Neural progenitor cell (in vitro differentiated cells): ENCODE data around the gene SPRY1. TPM values are rescaled to one million over a fixed set of nuclear protein-coding genes. Genes with fewer than 3 reads are reported as not detected.

Source experiments
- DNase-seq: peaks from one replicate; pipeline ENCODE4 v3.0.0-alpha.2; 2016; ENCODE audit warnings: low spot score
- H2AFZ ChIP-seq: fragments of 200-600 bp; sonication (generic); replicated peaks from 2 replicates; pipeline ENCODE4 v1.6.1; 2016; ENCODE audit warnings: antibody characterized with exemption
- H3F3A ChIP-seq: fragments of 200-600 bp; sonication (generic); 2 replicates; pipeline ENCODE4 v1.6.1; 2016; ENCODE audit warnings: antibody characterized with exemption, low read depth
- H3K27ac ChIP-seq: fragments of 200-600 bp; sonication (generic); 2 replicates; pipeline ENCODE4 v1.5.1; 2016; ENCODE audit warnings: mild to moderate bottlenecking
- H3K27me3 ChIP-seq: fragments of 200-600 bp; sonication (generic); 2 replicates; pipeline ENCODE4 v1.6.1; 2016; ENCODE audit warnings: mild to moderate bottlenecking, moderate library complexity
- H3K36me3 ChIP-seq: fragments of 200-600 bp; sonication (generic); 2 replicates; pipeline ENCODE4 v1.5.1; 2016
- H3K4me1 ChIP-seq: fragments of 200-600 bp; sonication (generic); 2 replicates; pipeline ENCODE4 v1.6.1; 2016; ENCODE audit warnings: mixed run types
- H3K4me2 ChIP-seq: fragments of 200-600 bp; sonication (generic); 2 replicates; pipeline ENCODE4 v1.6.1; 2016
- H3K4me3 ChIP-seq: fragments of 200-600 bp; sonication (generic); 2 replicates; pipeline ENCODE4 v1.5.1; 2016
- H3K79me2 ChIP-seq: fragments of 200-600 bp; sonication (generic); 2 replicates; pipeline ENCODE4 v1.6.1; 2016; ENCODE audit warnings: low read depth
- H3K9ac ChIP-seq: fragments of 200-600 bp; sonication (generic); 2 replicates; pipeline ENCODE4 v1.6.1; 2016
- H3K9me3 ChIP-seq: fragments of 200-600 bp; sonication (generic); 2 replicates; pipeline ENCODE4 v1.5.1; 2016; ENCODE audit warnings: low read depth
- H4K20me1 ChIP-seq: fragments of 200-600 bp; sonication (generic); 2 replicates; pipeline ENCODE4 v1.6.1; 2016; ENCODE audit warnings: low read depth
- H3K27ac Mint-ChIP-seq: 3 replicates; pipeline ENCODE4 v1.8.0; 2021; ENCODE audit warnings: mixed read lengths
- H3K27me3 Mint-ChIP-seq: 2 replicates; pipeline ENCODE4 v1.8.0; 2022; ENCODE audit warnings: low read depth, mild to moderate bottlenecking, inconsistent platforms, moderate library complexity, mixed read lengths; ENCODE audit not compliant: insufficient read depth
- H3K36me3 Mint-ChIP-seq: 3 replicates; pipeline ENCODE4 v1.8.0; 2021; ENCODE audit warnings: mixed read lengths
- H3K4me1 Mint-ChIP-seq: 3 replicates; pipeline ENCODE4 v1.8.0; 2021; ENCODE audit warnings: mixed read lengths
- H3K4me3 Mint-ChIP-seq: 3 replicates; pipeline ENCODE4 v1.8.0; 2021; ENCODE audit warnings: mild to moderate bottlenecking, moderate library complexity, mixed read lengths
- H3K9me3 Mint-ChIP-seq: 3 replicates; pipeline ENCODE4 v1.8.0; 2020; ENCODE audit warnings: mixed read lengths
- CTCF ChIP-seq: fragments of 200-600 bp; sonication (generic); IDR thresholded peaks from 2 replicates; pipeline ENCODE4 v1.5.1; 2017; ENCODE audit warnings: antibody characterized with exemption, mild to moderate bottlenecking
- EZH2 ChIP-seq: fragments of 200-600 bp; sonication (generic); IDR thresholded peaks from 2 replicates; pipeline ENCODE4 v1.6.1; 2017; ENCODE audit warnings: antibody characterized with exemption, mild to moderate bottlenecking, moderate library complexity
- EZH2phosphoT487 ChIP-seq: fragments of 200-600 bp; sonication (generic); IDR thresholded peaks from 2 replicates; pipeline ENCODE4 v1.6.1; 2017; ENCODE audit warnings: antibody characterized with exemption
- total RNA-seq: library from RNA; depleted of rRNA; stranded (reverse); fragments of >200 nt; gene quantifications from 2 replicates; pipeline ENCODE4 v1.2.3, GENCODE V29; 2015; ENCODE audit warnings: low replicate concordance

The SPRY1 gene
- total RNA-seq, 1 donor from 2014 or later = 35.9 TPM

- H3K36me3 Mint-ChIP-seq = peaks cover 45% of the 10 kb centered on the region
- H3K9me3 Mint-ChIP-seq = peaks cover 2% of the 10 kb centered on the region
- DNase-seq = peak; percentile 18
- peak overlapping the region; percentile 28 for H3K9ac ChIP-seq
- peak overlapping the region; percentile 19 for H3K27ac ChIP-seq
- peaks cover 10% of the 10 kb centered on the region for H3K27me3 Mint-ChIP-seq
- H4K20me1 ChIP-seq = peaks cover 55% of the 10 kb centered on the region
- peak overlapping the region; percentile 99 for H3K4me3 Mint-ChIP-seq
- H3K79me2 ChIP-seq = peaks cover 81% of the 10 kb centered on the region
- peaks cover 47% of the 10 kb centered on the region for H3K4me1 ChIP-seq
- no peaks in the 10 kb centered on the region for H3K9me3 ChIP-seq
- H2AFZ ChIP-seq = peak overlapping the region; percentile 29
- peak overlapping the region; percentile 75 for H3K4me3 ChIP-seq
- H3F3A ChIP-seq = peaks cover 31% of the 10 kb centered on the region
- peak overlapping the region; percentile 99 for H3K27ac Mint-ChIP-seq
- peaks cover 19% of the 10 kb centered on the region for H3K36me3 ChIP-seq
- peak overlapping the region; percentile 86 for H3K4me2 ChIP-seq
- H3K4me1 Mint-ChIP-seq = peaks cover 43% of the 10 kb centered on the region
- TF ChIP-seq EZH2 = no peak
- no peak for TF ChIP-seq CTCF
- no peak for TF ChIP-seq EZH2phosphoT487
- no peaks in the 10 kb centered on the region for H3K27me3 ChIP-seq
Observed at GRCh38 chr4:123399627-123400358, 3.2 kb downstream of the SPRY1 start.

GRCh38 chr4:123401271-123402120, 4.9 kb downstream of the SPRY1 start:
- no peak overlapping the region for H3K27ac ChIP-seq
- no peaks in the 10 kb centered on the region for H3K9me3 ChIP-seq
- H3K4me2 ChIP-seq = peak overlapping the region; percentile 86
- Mint-ChIP-seq H3K4me3 (peak overlapping the region; percentile 99), H3K27me3 (peaks cover 10% of the 10 kb centered on the region), H3K27ac (peak overlapping the region; percentile 68), H3K36me3 (peaks cover 49% of the 10 kb centered on the region), H3K4me1 (peaks cover 52% of the 10 kb centered on the region), H3K9me3 (peaks cover 2% of the 10 kb centered on the region)
- TF ChIP-seq EZH2 (no peak), EZH2phosphoT487 (no peak), CTCF (no peak)
- peak overlapping the region; percentile 75 for H3K4me3 ChIP-seq
- H4K20me1 ChIP-seq = peaks cover 72% of the 10 kb centered on the region
- no peak overlapping the region for H3K9ac ChIP-seq
- H3K79me2 ChIP-seq = peaks cover 98% of the 10 kb centered on the region
- H3K36me3 ChIP-seq = peaks cover 28% of the 10 kb centered on the region
- no peak overlapping the region for H2AFZ ChIP-seq
- no peaks in the 10 kb centered on the region for H3K27me3 ChIP-seq
- peaks cover 48% of the 10 kb centered on the region for H3F3A ChIP-seq
- H3K4me1 ChIP-seq = peaks cover 64% of the 10 kb centered on the region
- DNase-seq = no peak

GRCh38 chr4:123402121-123402465, 5.5 kb downstream of the SPRY1 start:
- no peak overlapping the region for H3K27ac ChIP-seq
- H3K4me2 ChIP-seq = peak overlapping the region; percentile 86
- no peak overlapping the region for H2AFZ ChIP-seq
- H3K79me2 ChIP-seq = peaks cover 100% of the 10 kb centered on the region
- peaks cover 77% of the 10 kb centered on the region for H4K20me1 ChIP-seq
- no peak for TF ChIP-seq EZH2phosphoT487
- TF ChIP-seq EZH2 = no peak
- no peak for TF ChIP-seq CTCF
- Mint-ChIP-seq H3K9me3 (peaks cover 2% of the 10 kb centered on the region), H3K27me3 (peaks cover 9% of the 10 kb centered on the region), H3K4me3 (peak overlapping the region; percentile 99), H3K27ac (peak overlapping the region; percentile 80), H3K4me1 (peaks cover 57% of the 10 kb centered on the region), H3K36me3 (peaks cover 52% of the 10 kb centered on the region)
- no peak overlapping the region for H3K4me3 ChIP-seq
- no peaks in the 10 kb centered on the region for H3K9me3 ChIP-seq
- H3K27me3 ChIP-seq = no peaks in the 10 kb centered on the region
- DNase-seq = no peak
- H3K9ac ChIP-seq = no peak overlapping the region
- peaks cover 70% of the 10 kb centered on the region for H3K4me1 ChIP-seq
- peaks cover 28% of the 10 kb centered on the region for H3K36me3 ChIP-seq
- peaks cover 47% of the 10 kb centered on the region for H3F3A ChIP-seq
